Stomach (tissue), 4 donors: ENCODE measurements around the gene TMPRSS4.

Experiments used
- EP300 ChIP-seq: sonication (generic); formaldehyde crosslinking; IDR thresholded peaks from one replicate; pipeline ENCODE4 v1.6.1; 2017; ENCODE audit warnings: antibody characterized with exemption
- POLR2A ChIP-seq, 4 donors: fragments of 450-650 bp; IDR thresholded peaks; one replicate each; pipeline ENCODE4 v1.6.1; 2016; ENCODE audit warnings: antibody characterized with exemption in 4 of 4, control low read depth in 2 of 4, mild to moderate bottlenecking in 1 of 4, moderate library complexity in 1 of 4
- TF ChIP-seq, protein P1 (sequence below), 7 experiments: fragments of 450-650 bp in 4 of 7; fragments of 200-600 bp in 3 of 7; sonication (generic) in 3 of 7; IDR thresholded peaks; one replicate each; pipeline ENCODE4 v1.5.1; 2016 to 2019; ENCODE audit warnings: antibody characterized with exemption in 7 of 7, control low read depth in 2 of 7, mild to moderate bottlenecking in 1 of 7

DNA sequence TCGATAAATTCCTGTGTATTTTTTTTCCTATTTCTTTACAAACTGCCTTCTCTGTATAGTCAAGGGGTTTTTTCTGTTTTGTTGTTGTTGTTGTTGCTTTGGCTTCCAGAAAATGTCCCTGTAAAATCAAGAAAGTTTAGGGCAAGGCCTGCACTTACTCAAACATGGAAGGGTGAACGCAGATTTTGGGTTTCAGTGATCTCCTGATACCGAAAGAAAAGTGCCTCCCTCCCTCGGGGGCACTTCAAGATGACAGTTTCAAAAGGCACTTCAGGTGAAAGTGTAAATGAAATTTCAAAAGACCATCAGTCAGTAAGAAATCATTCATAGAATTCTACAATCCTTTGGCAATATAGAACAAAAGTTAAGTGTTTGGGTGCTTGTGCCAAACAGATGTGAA lies 43.4 kb upstream of the TMPRSS4 start:
- TF ChIP-seq, protein P1, sequence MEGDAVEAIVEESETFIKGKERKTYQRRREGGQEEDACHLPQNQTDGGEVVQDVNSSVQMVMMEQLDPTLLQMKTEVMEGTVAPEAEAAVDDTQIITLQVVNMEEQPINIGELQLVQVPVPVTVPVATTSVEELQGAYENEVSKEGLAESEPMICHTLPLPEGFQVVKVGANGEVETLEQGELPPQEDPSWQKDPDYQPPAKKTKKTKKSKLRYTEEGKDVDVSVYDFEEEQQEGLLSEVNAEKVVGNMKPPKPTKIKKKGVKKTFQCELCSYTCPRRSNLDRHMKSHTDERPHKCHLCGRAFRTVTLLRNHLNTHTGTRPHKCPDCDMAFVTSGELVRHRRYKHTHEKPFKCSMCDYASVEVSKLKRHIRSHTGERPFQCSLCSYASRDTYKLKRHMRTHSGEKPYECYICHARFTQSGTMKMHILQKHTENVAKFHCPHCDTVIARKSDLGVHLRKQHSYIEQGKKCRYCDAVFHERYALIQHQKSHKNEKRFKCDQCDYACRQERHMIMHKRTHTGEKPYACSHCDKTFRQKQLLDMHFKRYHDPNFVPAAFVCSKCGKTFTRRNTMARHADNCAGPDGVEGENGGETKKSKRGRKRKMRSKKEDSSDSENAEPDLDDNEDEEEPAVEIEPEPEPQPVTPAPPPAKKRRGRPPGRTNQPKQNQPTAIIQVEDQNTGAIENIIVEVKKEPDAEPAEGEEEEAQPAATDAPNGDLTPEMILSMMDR (IDR thresholded peaks at IDR 0.05) = no peak
- no peak for TF ChIP-seq POLR2A (IDR thresholded peaks at IDR 0.05)
- no peak for TF ChIP-seq EP300
